Measurements from ENCODE around the gene ZSCAN18. TPM values are rescaled to one million over a fixed set of nuclear protein-coding genes. Genes with fewer than 3 reads are reported as not detected.

Gene ZSCAN18
- total and polyA plus RNA-seq, 2 donors (not counting 3 experiments of a cell fraction or from before 2014, with no cell fraction given), result 15.8 to 17.3 TPM

- Histone ChIP-seq H3K27me3 (ENCODE audit: control insufficient read depth in 2 of 2, insufficient read depth in 2 of 2, low read length in 2 of 2) (no peaks in the 10 kb centered on the region), H3K4me1 (ENCODE audit: control insufficient read depth, extremely low read depth, insufficient read depth, low read length) (no peaks in the 10 kb centered on the region), H4K20me1 (replicated peaks; ENCODE audit: control insufficient read depth, extremely low read depth, insufficient read depth, low read length) (no peaks in the 10 kb centered on the region), H3K4me3 (replicated peaks in 1 of 3; ENCODE audit: insufficient read depth in 1 of 3, low read depth in 1 of 3, low read length in 3 of 3) (no peak overlapping the region), H3K9me3 (replicated peaks; ENCODE audit: control insufficient read depth, insufficient read depth, low read length) (no peaks in the 10 kb centered on the region), H3K36me3 (ENCODE audit: control insufficient read depth in 2 of 2, extremely low read depth in 1 of 2, insufficient read depth in 2 of 2, low read length in 2 of 2) (no peaks in the 10 kb centered on the region), H3K4me2 (ENCODE audit: insufficient read depth, low read length) (no peak overlapping the region), H3K9me1 (replicated peaks; ENCODE audit: control insufficient read depth, extremely low read depth, insufficient read depth, low read length) (no peaks in the 10 kb centered on the region), H3K79me2 (ENCODE audit: control insufficient read depth, insufficient read depth, low read length) (no peaks in the 10 kb centered on the region), H3K27ac (ENCODE audit: insufficient read depth, low read depth, low read length) (no peak overlapping the region), H2AFZ (ENCODE audit: low read depth, low read length) (no peak overlapping the region), H3K9ac (replicated peaks; ENCODE audit: extremely low read depth, insufficient read depth, low read length) (no peak overlapping the region)
- TF ChIP-seq FOS (IDR thresholded peaks at IDR 0.05; ENCODE audit: borderline replicate concordance, insufficient read depth, low read length) (no peak), CTCF (IDR thresholded peaks at IDR 0.05; ENCODE audit: extremely low read depth in 1 of 2, insufficient read depth in 1 of 2, low read depth in 1 of 2, low read length in 2 of 2) (no peak), MYC (IDR thresholded peaks at IDR 0.05; ENCODE audit: low read depth, low read length) (no peak), GATA2 (IDR thresholded peaks at IDR 0.05; ENCODE audit: insufficient read depth, insufficient read length, low read depth, low read length) (no peak), MAX (IDR thresholded peaks at IDR 0.05; ENCODE audit: insufficient read depth, insufficient read length) (no peak), JUN (IDR thresholded peaks at IDR 0.05; ENCODE audit: borderline replicate concordance, insufficient read depth, insufficient read length, low read depth) (no peak), POLR2A (IDR thresholded peaks at IDR 0.05; ENCODE audit: low read depth, low read length) (no peak), POLR2AphosphoS5 (IDR thresholded peaks at IDR 0.05; ENCODE audit: insufficient read depth, low read depth, low read length) (no peak), EZH2 (IDR thresholded peaks at IDR 0.05; ENCODE audit: borderline replicate concordance, low read depth, low read length, severe bottlenecking) (no peak)
- DNase-seq (ENCODE audit: low read depth, low spot score), result no peak
- intact Hi-C loops (cut with micrococcal nuclease) (no loop called here), dilution Hi-C loops (cut with MboI; ENCODE audit: extremely low pct_ligation_motif_present, low sequenced_read_pairs) (no loop called here)
- BruUV-seq (replicated peaks), result no TSS peak
- POLR2A ChIA-PET, result no interaction called here
- no peak for FAIRE-seq
- CTCF ChIA-PET, result no interaction called here
Measured at GRCh38 chr19:58088521-58089052, 9.4 kb downstream of the ZSCAN18 start.
